HTERT RPE-1 (cell line): ENCODE results near the gene MYO7B.

Experiments
- in situ Hi-C: fragments of 300-500 bp; cut with MboI; formaldehyde crosslinking; loops from 4 replicates; pipeline ENCODE4 v1.14.3; 2020; ENCODE audit warnings: low sequenced_read_pairs

Gene MYO7B

GRCh38 chr2:127623388-127624319 is 88.2 kb downstream of the MYO7B start:
- in situ Hi-C loops: no loop called here

- in situ Hi-C loops: no loop called here
Observed at GRCh38 chr2:127624320-127624755, 88.9 kb downstream of the MYO7B start.

GRCh38 chr2:127624756-127625571 is 89.5 kb downstream of the MYO7B start:
- in situ Hi-C loops: no loop called here

GRCh38 chr2:127625572-127625951 is 90.1 kb downstream of the MYO7B start:
- in situ Hi-C loops: no loop called here

GRCh38 chr2:127626175-127626574 is 90.7 kb downstream of the MYO7B start:
- in situ Hi-C loops: no loop called here

GRCh38 chr2:127626917-127627739 is 91.6 kb downstream of the MYO7B start:
- in situ Hi-C loops: no loop called here

- in situ Hi-C loops: no loop called here
Observed at GRCh38 chr2:127627740-127628571, 92.5 kb downstream of the MYO7B start.

GRCh38 chr2:127628767-127629614 is 93.5 kb downstream of the MYO7B start:
- in situ Hi-C loops: no loop called here

- in situ Hi-C loops: no loop called here
Observed at GRCh38 chr2:127629637-127630036, 94.2 kb downstream of the MYO7B start.

- in situ Hi-C loops: no loop called here
Observed at GRCh38 chr2:127630096-127630863, 94.8 kb downstream of the MYO7B start.

GRCh38 chr2:127630864-127631540 is 95.5 kb downstream of the MYO7B start:
- in situ Hi-C loops: no loop called here

GRCh38 chr2:127631541-127631996 is 96.1 kb downstream of the MYO7B start:
- in situ Hi-C loops: no loop called here

- in situ Hi-C loops: no loop called here
Observed at GRCh38 chr2:127631997-127632581, 96.6 kb downstream of the MYO7B start.

GRCh38 chr2:127632592-127633489 is 97.4 kb downstream of the MYO7B start:
- in situ Hi-C loops: no loop called here

GRCh38 chr2:127633556-127634065 is 98.1 kb downstream of the MYO7B start:
- in situ Hi-C loops: no loop called here

GRCh38 chr2:127634066-127634617 is 98.7 kb downstream of the MYO7B start:
- in situ Hi-C loops: no loop called here
